ENCODE data around the gene MRPS34.

DNA sequence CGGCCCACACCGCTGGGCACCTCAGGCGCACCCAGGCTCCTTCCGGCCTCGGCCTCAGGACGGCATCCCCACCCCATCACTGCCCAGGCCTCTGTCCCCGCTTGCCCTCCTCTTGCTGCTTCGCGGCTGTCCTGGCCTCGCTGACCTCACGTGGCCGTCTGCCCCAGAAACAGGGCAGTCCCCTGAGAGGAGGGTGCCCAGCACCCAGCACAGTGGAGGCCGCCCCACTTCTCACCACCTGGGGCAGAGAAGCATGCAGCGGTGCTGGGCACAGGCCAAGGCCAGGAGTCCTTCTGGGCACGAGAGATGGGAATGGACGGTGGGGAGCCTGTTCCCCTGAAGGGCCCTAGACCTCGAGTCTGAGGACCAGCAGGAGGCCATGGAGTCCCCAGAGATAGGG is 44.8 kb upstream of the MRPS34 start:
- TF ChIP-seq POLR2A (IDR thresholded peaks at IDR 0.05; ENCODE audit: low read length) (no peak), GATA1 (IDR thresholded peaks at IDR 0.05; ENCODE audit: low read depth, low read length) (no peak)

Measured in erythroblast (primary cell).